IPS-11a (cell line): ENCODE data around the gene ZNF391.
"Not testable (repeated sequence)": the region's sequence is repeated elsewhere in the genome, so short reads cannot be mapped to it uniquely, and the experiment has no call there.

Experiments used
- H3K4me3 ChIP-seq: one replicate; pipeline ENCODE4 v1.5.1; 2013; ENCODE audit warnings: low read depth, low read length, control low read depth

ZNF391 gene

DNA sequence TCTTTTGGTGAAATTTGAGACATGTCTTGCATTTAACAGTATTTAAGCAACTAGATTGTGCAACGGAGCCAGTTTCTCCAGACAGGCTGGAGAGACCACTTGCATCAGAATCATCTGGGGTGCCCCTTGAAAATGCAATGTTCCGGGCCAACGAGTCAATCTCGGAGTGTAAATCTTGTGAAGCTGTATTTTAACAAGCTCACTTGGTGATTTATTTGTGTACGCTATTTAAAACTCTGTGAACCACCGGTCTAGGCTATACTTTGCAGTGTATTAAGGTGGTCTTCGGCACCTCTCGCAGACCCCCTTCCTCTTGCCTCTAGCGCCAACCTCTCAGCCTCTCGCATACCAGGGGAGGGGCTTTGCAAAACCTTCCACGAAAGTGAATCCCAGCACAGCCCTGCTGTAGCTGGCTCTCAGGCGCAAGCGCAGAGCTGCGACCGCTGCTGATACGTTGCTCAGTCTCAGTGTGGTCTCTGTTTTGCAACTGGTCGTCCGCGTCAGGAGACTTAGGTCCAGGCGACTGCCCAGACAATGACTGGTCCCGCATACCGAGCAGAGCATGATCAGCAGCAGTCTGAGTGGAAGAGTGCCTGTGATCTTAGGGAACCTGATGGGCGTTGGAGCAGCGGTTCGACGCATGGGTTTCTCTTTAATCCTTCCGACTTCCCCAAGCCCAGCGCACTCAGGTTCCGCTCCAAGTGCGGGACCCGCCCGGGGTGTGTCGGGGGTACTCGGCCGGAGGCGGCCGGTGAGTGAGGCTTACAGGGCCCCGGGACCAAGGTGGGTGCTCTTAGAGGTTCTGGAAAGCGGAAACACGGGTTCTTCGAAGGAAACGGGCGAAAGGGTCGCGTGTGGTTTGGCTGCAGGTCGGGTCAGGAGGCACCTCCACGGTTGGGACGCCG is at the start of gene ZNF391:
ZNF391 (plus strand) TSS at position 467 of the 905 bp plus-strand sequence. CDS start 11,612 bp downstream, outside the sequence.
- H3K4me3 ChIP-seq: peak within 1 kb of the TSS; percentile 81

DNA sequence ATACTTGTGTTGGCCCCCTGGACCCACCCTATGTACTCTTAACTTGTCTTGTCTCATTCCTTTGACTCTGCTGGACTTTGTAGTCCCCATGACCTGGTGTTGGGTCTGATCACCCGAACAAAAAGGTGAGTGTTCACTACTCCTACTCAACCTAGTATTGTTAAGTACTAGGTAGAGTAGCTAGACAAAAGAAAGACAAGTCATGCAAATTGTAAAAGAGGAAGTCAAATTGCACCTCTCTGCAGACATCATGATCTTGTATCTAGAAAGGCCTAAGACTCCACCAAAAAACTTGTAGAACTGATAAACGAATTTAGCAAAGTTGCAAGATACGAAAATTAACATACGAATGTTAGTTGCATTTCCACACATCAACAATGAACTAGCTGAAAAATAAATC is 35.7 kb upstream of the ZNF391 start:
- H3K4me3 ChIP-seq: no peak overlapping the region

DNA sequence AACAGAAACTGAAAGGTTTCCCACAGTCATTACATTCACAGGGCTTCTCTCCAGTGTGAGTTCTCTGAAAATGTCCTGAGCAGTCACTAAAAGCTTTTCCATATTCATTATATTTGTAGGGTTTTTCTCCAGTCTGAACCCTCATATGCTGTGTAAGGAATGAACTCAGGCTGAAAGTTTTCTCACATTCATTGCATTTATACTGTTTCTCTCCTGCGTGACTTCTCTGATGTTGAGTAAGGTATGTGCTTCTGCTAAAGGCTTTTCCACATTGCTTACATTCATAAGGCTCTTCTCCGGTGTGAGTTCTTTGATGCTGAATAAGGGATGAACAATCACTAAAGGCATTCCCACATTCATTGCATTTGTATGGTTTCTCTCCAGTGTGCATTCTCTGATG is 29.8 kb upstream of the ZNF391 start:
- no peak overlapping the region for H3K4me3 ChIP-seq

DNA sequence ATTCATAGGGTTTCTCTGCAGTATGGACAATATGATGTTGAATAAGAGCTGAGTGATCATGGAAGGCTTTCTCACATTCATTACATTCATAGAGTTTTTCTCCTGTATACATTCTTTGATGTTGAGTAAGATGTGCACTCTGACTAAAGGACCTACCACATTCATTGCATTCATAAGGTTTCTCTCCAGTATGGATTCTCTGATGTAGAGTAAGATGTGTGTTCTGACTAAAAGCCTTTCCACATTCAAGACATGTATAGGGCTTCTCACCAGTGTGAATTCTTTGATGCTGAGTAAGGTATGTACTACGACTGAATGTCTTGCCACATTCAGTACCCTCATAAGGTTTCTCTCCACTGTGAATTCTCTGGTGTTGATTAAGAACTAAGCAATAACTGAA is 29.3 kb upstream of the ZNF391 start:
- H3K4me3 ChIP-seq: no peak overlapping the region

DNA sequence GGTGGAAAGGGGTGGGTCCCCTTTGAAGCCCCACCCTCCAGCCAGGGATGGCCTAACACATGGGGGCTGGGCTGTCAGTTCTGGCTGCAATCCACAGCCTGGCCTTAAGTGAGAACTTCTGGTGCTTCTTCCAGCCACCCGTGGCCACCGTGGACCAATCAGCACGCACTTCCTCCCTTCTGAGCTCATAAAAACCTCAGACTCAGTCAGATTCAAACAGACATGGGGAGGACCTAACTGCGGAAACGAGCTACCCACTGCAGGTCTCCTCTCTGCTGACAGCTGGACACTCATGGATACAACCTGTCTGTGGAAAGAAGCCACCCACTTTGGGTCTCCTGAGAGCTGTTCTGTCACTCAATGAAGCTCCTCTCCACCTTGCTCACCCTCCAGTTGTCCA is 20.4 kb upstream of the ZNF391 start:
- H3K4me3 ChIP-seq: no peak overlapping the region

DNA sequence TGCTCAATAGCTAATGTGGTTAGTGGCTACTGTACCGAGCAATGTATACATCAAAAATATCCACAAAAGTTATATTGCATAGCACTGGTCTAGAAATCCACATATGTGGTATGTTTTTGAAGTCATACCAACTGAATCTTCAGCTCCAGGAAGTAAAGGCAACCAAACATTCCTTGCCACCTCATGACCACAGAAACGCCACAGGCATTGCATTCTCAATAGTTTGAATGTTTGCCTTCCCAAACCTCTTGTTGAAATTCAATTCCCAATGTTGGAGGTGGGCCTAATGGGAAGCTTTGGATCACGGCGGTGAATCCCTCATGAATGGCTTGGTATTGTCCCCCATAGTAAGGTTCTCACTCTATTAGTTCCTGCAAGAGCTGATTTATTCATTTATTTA is 18.2 kb upstream of the ZNF391 start:
- no peak overlapping the region for H3K4me3 ChIP-seq

DNA sequence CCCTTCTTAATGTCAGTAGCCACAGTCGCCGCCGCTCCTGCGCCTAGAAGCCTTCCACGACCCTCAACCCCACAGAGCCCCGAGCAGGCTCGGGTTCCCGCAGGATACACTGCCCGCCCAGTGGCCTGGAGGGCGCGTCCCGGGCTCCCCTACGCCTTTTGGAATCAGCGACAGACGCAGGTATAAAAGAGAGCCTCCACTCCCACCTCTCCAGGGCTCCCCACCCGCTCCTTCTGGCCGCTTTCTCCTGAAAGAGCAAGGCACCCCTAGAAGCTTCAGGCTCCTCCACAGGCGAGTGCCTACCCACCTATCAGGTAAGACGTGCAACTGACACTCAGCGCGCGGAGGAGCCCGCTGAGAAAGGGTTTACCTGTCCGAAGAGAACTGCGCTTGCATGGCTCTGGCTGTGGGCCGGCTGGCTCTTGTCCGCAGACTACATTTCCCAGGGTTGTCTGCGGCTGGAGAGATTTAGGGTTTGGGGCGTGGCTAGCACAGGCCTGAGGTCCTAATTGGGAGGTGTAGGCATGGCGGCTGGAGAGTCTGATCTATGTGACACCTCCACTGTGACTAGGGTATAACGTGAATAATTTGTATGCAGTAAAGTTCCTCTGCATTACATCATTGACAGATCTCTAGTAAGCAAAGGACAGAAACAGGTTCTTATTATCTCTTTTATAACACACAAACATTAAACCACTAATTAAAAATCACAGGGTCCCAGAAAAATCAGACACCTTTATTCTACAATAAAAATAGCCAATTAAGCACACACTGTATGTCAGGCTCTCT is 13.5 kb upstream of the ZNF391 start:
- H3K4me3 ChIP-seq: peak overlapping the region; percentile 87

- H3K4me3 ChIP-seq: peak overlapping the region; percentile 87
Observed at GRCh38 chr6:27375613-27376079, 12.9 kb upstream of the ZNF391 start.

- not testable (repeated sequence) for H3K4me3 ChIP-seq
Observed at GRCh38 chr6:27378406-27378805, 10.2 kb upstream of the ZNF391 start.

GRCh38 chr6:27381001-27381400 is 7.6 kb upstream of the ZNF391 start:
- H3K4me3 ChIP-seq: not testable (repeated sequence)

DNA sequence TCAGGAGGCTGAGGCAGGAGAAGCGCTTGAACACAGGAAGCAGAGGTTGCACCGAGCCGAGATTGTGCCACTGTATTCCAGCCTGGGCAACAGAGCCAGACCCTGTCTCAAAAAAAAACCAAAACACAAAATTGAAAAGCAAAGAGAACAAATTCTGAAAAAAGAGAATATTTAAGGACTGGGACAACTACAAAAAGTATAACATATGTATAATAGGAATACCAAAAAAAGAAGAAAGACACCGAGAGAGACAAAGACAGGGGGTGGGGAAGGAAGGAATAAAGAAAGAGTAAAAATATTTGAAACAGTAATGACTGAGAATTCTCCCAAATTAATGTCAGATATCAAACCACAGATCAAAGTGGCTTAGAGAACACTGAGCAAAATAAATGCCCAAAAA is 5.5 kb upstream of the ZNF391 start:
- no peak overlapping the region for H3K4me3 ChIP-seq

GRCh38 chr6:27383481-27383880 is 5.1 kb upstream of the ZNF391 start:
- H3K4me3 ChIP-seq: no peak overlapping the region

GRCh38 chr6:27392623-27393022 is 4.1 kb downstream of the ZNF391 start:
- no peak overlapping the region for H3K4me3 ChIP-seq

GRCh38 chr6:27394073-27394472 is 5.5 kb downstream of the ZNF391 start:
- no peak overlapping the region for H3K4me3 ChIP-seq

GRCh38 chr6:27400877-27401642 is 12.5 kb downstream of the ZNF391 start:
- no peak overlapping the region for H3K4me3 ChIP-seq

DNA sequence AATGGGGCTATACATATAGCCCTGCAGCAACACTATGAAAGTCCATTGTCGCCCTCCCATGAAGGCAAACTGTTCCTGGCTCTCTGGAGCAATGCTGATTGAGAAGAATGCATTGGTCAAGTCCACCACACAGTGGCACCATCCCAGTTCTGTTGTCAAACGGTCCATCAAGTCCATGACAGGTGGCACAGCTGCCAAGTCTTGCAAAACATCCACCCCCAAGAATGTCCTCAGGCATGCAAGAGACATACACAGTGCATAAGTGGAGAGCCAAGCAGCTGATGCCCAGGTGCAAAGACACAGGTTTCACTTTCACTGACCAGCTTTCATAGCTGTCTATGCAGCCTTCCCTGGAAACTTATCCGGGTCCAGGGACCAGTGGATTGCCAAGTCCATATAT is 17.5 kb downstream of the ZNF391 start:
- no peak overlapping the region for H3K4me3 ChIP-seq

DNA sequence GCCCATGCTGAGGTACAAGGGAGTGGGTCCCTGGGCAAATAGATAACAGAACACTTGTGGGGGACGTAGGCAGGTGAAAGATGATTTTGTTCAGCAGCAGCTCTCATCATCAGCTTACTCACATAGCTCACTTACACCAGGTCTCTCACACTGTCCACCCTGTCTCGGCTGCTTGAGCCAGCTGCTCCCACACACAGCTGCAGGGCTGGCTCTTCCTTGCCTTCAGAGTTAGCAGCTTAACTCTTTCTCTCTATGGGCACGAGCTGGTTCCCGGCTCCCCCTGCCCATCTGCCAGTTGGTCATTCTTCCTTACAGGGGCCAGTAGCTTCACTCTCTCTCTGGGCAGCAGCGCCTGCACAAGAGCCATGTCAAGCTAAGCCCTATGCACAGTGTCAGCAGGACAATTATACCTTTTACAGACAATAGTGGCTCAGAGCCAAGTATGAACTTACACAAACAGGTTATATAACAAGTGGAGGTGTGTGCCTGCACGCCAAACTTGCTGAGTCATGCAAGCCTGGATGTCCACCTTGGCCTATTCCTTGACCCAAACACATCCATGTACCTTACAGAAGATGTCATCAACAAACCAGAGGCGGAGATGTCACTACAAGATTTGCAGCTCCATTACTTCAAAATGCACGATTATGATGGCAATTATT is 18.7 kb downstream of the ZNF391 start:
- H3K4me3 ChIP-seq: no peak overlapping the region

- H3K4me3 ChIP-seq: no peak overlapping the region
Observed at GRCh38 chr6:27414300-27414699, 25.7 kb downstream of the ZNF391 start.

GRCh38 chr6:27414996-27415395 is 26.4 kb downstream of the ZNF391 start:
- no peak overlapping the region for H3K4me3 ChIP-seq

GRCh38 chr6:27415898-27416297 is 27.3 kb downstream of the ZNF391 start:
- H3K4me3 ChIP-seq: no peak overlapping the region

DNA sequence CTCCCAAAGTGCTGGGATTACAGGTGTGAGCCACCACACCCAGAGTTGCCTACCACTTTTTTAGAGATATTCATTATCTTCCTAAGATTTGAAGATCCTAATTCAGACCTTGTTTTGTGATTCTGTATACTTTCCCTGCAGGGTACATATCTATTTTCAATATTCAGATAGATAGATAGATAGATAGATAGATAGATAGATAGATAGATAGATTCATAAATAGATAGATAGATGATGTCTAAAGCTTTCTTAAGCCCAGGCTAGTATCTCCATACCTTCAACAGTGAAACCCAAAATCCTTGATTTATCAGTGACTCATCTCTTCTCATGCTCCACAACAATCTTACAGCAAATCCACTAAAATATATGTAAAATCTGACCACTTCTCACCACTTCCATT is 30.8 kb downstream of the ZNF391 start:
- no peak overlapping the region for H3K4me3 ChIP-seq
